MM.1S (cell line): ENCODE measurements around the gene NEK8.

ENCODE experiments used
- DNase-seq: peaks from one replicate; pipeline ENCODE4 v3.0.0-alpha.2; 2015
- H2AFZ ChIP-seq: fragments of 300-600 bp; sonication (generic); 2 replicates; pipeline ENCODE4 v1.6.0; 2016; ENCODE audit warnings: antibody characterized with exemption, low read length
- H3F3A ChIP-seq: fragments of 300-600 bp; sonication (generic); 2 replicates; pipeline ENCODE4 v1.6.1; 2016; ENCODE audit warnings: mild to moderate bottlenecking, antibody characterized with exemption, low read length, moderate library complexity, mixed read lengths; ENCODE audit not compliant: insufficient read depth
- H3K27ac ChIP-seq: fragments of 300-600 bp; sonication (generic); 2 replicates; pipeline ENCODE4 v1.5.1; 2016; ENCODE audit warnings: mild to moderate bottlenecking, low read length
- H3K27me3 ChIP-seq: fragments of 300-600 bp; sonication (generic); replicated peaks from 2 replicates; pipeline ENCODE4 v1.6.0; 2016; ENCODE audit warnings: low read length; ENCODE audit not compliant: insufficient read depth
- H3K36me3 ChIP-seq: fragments of 300-600 bp; sonication (generic); replicated peaks from 2 replicates; pipeline ENCODE4 v1.6.1; 2016; ENCODE audit warnings: mild to moderate bottlenecking, low read length, mixed read lengths; ENCODE audit not compliant: insufficient read depth
- H3K4me1 ChIP-seq: fragments of 300-600 bp; sonication (generic); 2 replicates; pipeline ENCODE4 v1.6.1; 2016; ENCODE audit warnings: low read length, mixed read lengths
- H3K4me2 ChIP-seq: fragments of 300-600 bp; sonication (generic); 2 replicates; pipeline ENCODE4 v1.6.0; 2016; ENCODE audit warnings: low read depth, low read length
- H3K4me3 ChIP-seq: fragments of 300-600 bp; sonication (generic); 2 replicates; pipeline ENCODE4 v1.5.1; 2016; ENCODE audit warnings: low read length, mixed read lengths
- H3K79me2 ChIP-seq: fragments of 300-600 bp; sonication (generic); 2 replicates; pipeline ENCODE4 v1.6.1; 2016; ENCODE audit warnings: mixed run types, low read length, mixed read lengths
- H3K9ac ChIP-seq: fragments of 300-600 bp; sonication (generic); 2 replicates; pipeline ENCODE4 v1.6.1; 2016; ENCODE audit warnings: low read length, mixed read lengths
- H3K9me2 ChIP-seq: fragments of 300-600 bp; sonication (generic); replicated peaks from 2 replicates; pipeline ENCODE4 v1.6.1; 2016; ENCODE audit warnings: mild to moderate bottlenecking, low read length, mixed read lengths; ENCODE audit not compliant: insufficient read depth
- H3K9me3 ChIP-seq: fragments of 300-600 bp; sonication (generic); replicated peaks from 2 replicates; pipeline ENCODE4 v1.6.1; 2016; ENCODE audit warnings: mild to moderate bottlenecking, low read length, mixed read lengths; ENCODE audit not compliant: insufficient read depth
- H4K20me1 ChIP-seq: fragments of 300-600 bp; sonication (generic); 2 replicates; pipeline ENCODE4 v1.6.1; 2016; ENCODE audit warnings: mild to moderate bottlenecking, low read length, moderate library complexity, mixed read lengths; ENCODE audit not compliant: insufficient read depth
- CTCF ChIP-seq: fragments of 300-600 bp; sonication (generic); IDR thresholded peaks from 2 replicates; pipeline ENCODE4 v1.5.1; 2016; ENCODE audit warnings: antibody characterized with exemption, low read length, mixed read lengths
- EZH2 ChIP-seq: fragments of 300-600 bp; sonication (generic); optimal IDR thresholded peaks from 2 replicates; pipeline ENCODE3; 2017; ENCODE audit warnings: low read depth, mild to moderate bottlenecking, antibody characterized with exemption, low read length, mixed read lengths
- EZH2phosphoT487 ChIP-seq: fragments of 300-600 bp; sonication (generic); IDR thresholded peaks from 2 replicates; pipeline ENCODE4 v1.6.1; 2018; ENCODE audit warnings: antibody characterized with exemption, low read length

NEK8 gene

GRCh38 chr17:28788100-28788499, 59.5 kb downstream of the NEK8 start:
- H4K20me1 ChIP-seq: no peaks in the 10 kb centered on the region
- no peaks in the 10 kb centered on the region for H3K9me2 ChIP-seq

More at GRCh38 chr17:28788100-28788499, 59.5 kb downstream of the NEK8 start:
- H3K79me2 ChIP-seq: peaks cover 4% of the 10 kb centered on the region; the same call in 1 of the 2 replicates
- no peak overlapping the region for H3K27ac ChIP-seq
- DNase-seq: no peak
- no peaks in the 10 kb centered on the region for H3K27me3 ChIP-seq
- no peak overlapping the region for H3K4me2 ChIP-seq
- H3K4me3 ChIP-seq: no peak overlapping the region
- no peak overlapping the region for H3K9ac ChIP-seq
- H3F3A ChIP-seq: no peaks in the 10 kb centered on the region
- H3K9me3 ChIP-seq: no peaks in the 10 kb centered on the region
- no peaks in the 10 kb centered on the region for H3K36me3 ChIP-seq
- no peaks in the 10 kb centered on the region for H3K4me1 ChIP-seq
- TF ChIP-seq EZH2phosphoT487 (no peak), EZH2 (no peak), CTCF (no peak)
- no peak overlapping the region for H2AFZ ChIP-seq
